SK-N-SH (cell line): ENCODE data around the gene SV2B. TPM values are rescaled to one million over a fixed set of nuclear protein-coding genes. Genes with fewer than 3 reads are reported as not detected.

Experiments used
- CTCF ChIA-PET: fragments of 300-600, 350-600 bp; formaldehyde crosslinking; extraction: SDS; loops from one replicate; lab custom pipeline; 2021; lab: Yijun Ruan, JAX
- POLR2A ChIA-PET: fragments of 350-600 bp; sonication (Branson Sonifier 250); formaldehyde crosslinking; extraction: SDS; loops from one replicate; lab custom pipeline; 2020; ENCODE audit warnings: antibody characterized with exemption, inconsistent platforms; lab: Yijun Ruan, JAX
- DNase-seq: peaks from one replicate; pipeline ENCODE4 v3.0.0; 2012
- H2AFZ ChIP-seq: fragments of 200-600 bp; sonication (generic); 2 replicates; pipeline ENCODE4 v1.8.1; 2016; ENCODE audit warnings: antibody characterized with exemption, mild to moderate bottlenecking, low read depth
- H3F3A ChIP-seq: fragments of 200-600 bp; sonication (generic); replicated peaks from 2 replicates; pipeline ENCODE3; 2016; ENCODE audit warnings: antibody characterized with exemption, mild to moderate bottlenecking; ENCODE audit not compliant: insufficient read depth
- H3K27ac ChIP-seq, 2 experiments: fragments of 200-500 bp in 1 of 2; fragments of 200-600 bp in 1 of 2; sonication (Bioruptor generic) in 1 of 2; sonication (generic), shearing (Covaris generic) in 1 of 2; 2 replicates each; pipeline versions ENCODE4 v1.5.1 to v1.6.1; 2014 to 2016; ENCODE audit warnings: low read depth in 2 of 2, inconsistent platforms in 1 of 2, low read length in 1 of 2, mild to moderate bottlenecking in 1 of 2, mixed read lengths in 1 of 2
- H3K27me3 ChIP-seq: fragments of 200-600 bp; sonication (generic), shearing (Covaris generic); 2 replicates; pipeline ENCODE4 v1.6.1; 2016; ENCODE audit warnings: mixed run types; ENCODE audit not compliant: insufficient read depth
- H3K36me3 ChIP-seq, 2 experiments: fragments of 200-500 bp in 1 of 2; fragments of 200-600 bp in 1 of 2; sonication (Bioruptor generic) in 1 of 2; sonication (generic) in 1 of 2; replicated peaks in 1 of 2; 2 replicates each; pipeline versions ENCODE3 to v1.5.1; 2014 to 2016; ENCODE audit warnings: low read length in 1 of 2, mild to moderate bottlenecking in 1 of 2; ENCODE audit not compliant: insufficient read depth in 2 of 2, control insufficient read depth in 1 of 2
- H3K4me1 ChIP-seq, 2 experiments: fragments of 200-500 bp in 1 of 2; fragments of 200-600 bp in 1 of 2; sonication (Bioruptor generic) in 1 of 2; sonication (generic), shearing (Covaris generic) in 1 of 2; 2 replicates each; pipeline versions ENCODE4 v1.5.1 to v1.6.1; 2014 to 2016; ENCODE audit warnings: low read depth in 1 of 2, low read length in 1 of 2, mixed run types in 1 of 2; ENCODE audit not compliant: insufficient read depth in 2 of 2, control insufficient read depth in 1 of 2
- H3K4me2 ChIP-seq: fragments of 200-600 bp; sonication (generic), shearing (Covaris generic); 2 replicates; pipeline ENCODE4 v1.6.1; 2017; ENCODE audit warnings: mixed run types
- H3K4me3 ChIP-seq, 2 experiments: fragments of 200-500 bp in 1 of 2; fragments of 200-600 bp in 1 of 2; sonication (Bioruptor generic) in 1 of 2; sonication (generic), shearing (Covaris generic) in 1 of 2; 2 replicates each; pipeline versions ENCODE4 v1.5.1 to v1.8.1; 2014 to 2016; ENCODE audit warnings: low read depth in 2 of 2, inconsistent platforms in 1 of 2, low read length in 1 of 2, mild to moderate bottlenecking in 1 of 2, mixed read lengths in 1 of 2, moderate library complexity in 1 of 2
- H3K79me2 ChIP-seq: fragments of 200-600 bp; sonication (generic); 2 replicates; pipeline ENCODE4 v1.8.1; 2017; ENCODE audit warnings: mild to moderate bottlenecking; ENCODE audit not compliant: insufficient read depth
- H3K9ac ChIP-seq: fragments of 200-600 bp; sonication (generic); 2 replicates; pipeline ENCODE4 v1.6.1; 2017; ENCODE audit warnings: mixed run types
- H3K9me2 ChIP-seq: fragments of 200-600 bp; sonication (generic); 2 replicates; pipeline ENCODE4 v1.6.1; 2017; ENCODE audit warnings: mixed run types
- H3K9me3 ChIP-seq: fragments of 200-600 bp; sonication (generic); 2 replicates; pipeline ENCODE4 v1.6.1; 2017; ENCODE audit warnings: mixed run types, mild to moderate bottlenecking, moderate library complexity
- H4K20me1 ChIP-seq: fragments of 200-600 bp; sonication (generic); 2 replicates; pipeline ENCODE4 v1.6.1; 2017; ENCODE audit warnings: mild to moderate bottlenecking, mixed run types; ENCODE audit not compliant: insufficient read depth
- CTCF ChIP-seq: fragments of 200-600 bp; sonication (generic); IDR thresholded peaks from 2 replicates; pipeline ENCODE4 v1.6.1; 2017; ENCODE audit warnings: antibody characterized with exemption, mild to moderate bottlenecking, moderate library complexity
- ELF1 ChIP-seq: IDR thresholded peaks from 2 replicates; pipeline ENCODE4 v1.4.0; 2012
- EP300 ChIP-seq, 2 experiments: IDR thresholded peaks; 2 replicates each; pipeline versions ENCODE4 v1.4.0 to v1.6.1; 2012; ENCODE audit warnings: borderline replicate concordance in 1 of 2, low read depth in 1 of 2, low read length in 1 of 2
- FOSL2 ChIP-seq: IDR thresholded peaks from 2 replicates; pipeline ENCODE4 v1.4.0; 2012; ENCODE audit warnings: low read depth, mild to moderate bottlenecking, moderate library complexity, borderline replicate concordance
- FOXJ3 ChIP-seq: sonication (generic); formaldehyde crosslinking; IDR thresholded peaks from 2 replicates; pipeline ENCODE4 v1.5.1; 2020; ENCODE audit warnings: mild to moderate bottlenecking, missing genetic modification reagents
- JUND ChIP-seq: IDR thresholded peaks from 2 replicates; pipeline ENCODE4 v1.4.0; 2012
- MEF2A ChIP-seq: IDR thresholded peaks from 2 replicates; pipeline ENCODE4 v1.4.0; 2012; ENCODE audit warnings: low read depth, borderline replicate concordance
- MXI1 ChIP-seq: IDR thresholded peaks from 2 replicates; pipeline ENCODE4 v1.6.1; 2012; ENCODE audit warnings: mild to moderate bottlenecking, low read depth, low read length, improper control_type of control experiment
- NFIC ChIP-seq: IDR thresholded peaks from 2 replicates; pipeline ENCODE4 v1.4.0; 2012; ENCODE audit warnings: borderline replicate concordance
- POLR2AphosphoS5 ChIP-seq: IDR thresholded peaks from 2 replicates; pipeline ENCODE4 v1.6.1; 2012; ENCODE audit warnings: low read depth, low read length
- RCOR1 ChIP-seq: fragments of 150-350 bp; IDR thresholded peaks from 2 replicates; pipeline ENCODE4 v1.6.1; 2017; ENCODE audit warnings: antibody characterized with exemption, low read length
- RFX5 ChIP-seq: IDR thresholded peaks from 2 replicates; pipeline ENCODE4 v1.6.1; 2012; ENCODE audit warnings: mild to moderate bottlenecking, improper control_type of control experiment, low read length
- SMC3 ChIP-seq: IDR thresholded peaks from 2 replicates; pipeline ENCODE4 v1.6.1; 2012; ENCODE audit warnings: low read depth, low read length, improper control_type of control experiment
- TEAD4 ChIP-seq: IDR thresholded peaks from 2 replicates; pipeline ENCODE4 v1.4.0; 2012; ENCODE audit warnings: mild to moderate bottlenecking, borderline replicate concordance; ENCODE audit not compliant: insufficient read depth
- USF1 ChIP-seq: IDR thresholded peaks from 2 replicates; pipeline ENCODE4 v1.4.0; 2012; ENCODE audit warnings: low read depth, borderline replicate concordance
- USF2 ChIP-seq: fragments of 150-350 bp; IDR thresholded peaks from 2 replicates; pipeline ENCODE4 v1.6.1; 2017; ENCODE audit warnings: antibody characterized with exemption, low read length, low read depth, borderline replicate concordance
- YY1 ChIP-seq: IDR thresholded peaks from 2 replicates; pipeline ENCODE4 v1.4.0; 2012; ENCODE audit warnings: low read depth, mild to moderate bottlenecking
- WGBS: methylation state at CpG from one replicate; pipeline ENCODE4 v1.1.6; 2017; ENCODE audit warnings: low lambda C conversion rate; 5-methylcytosine and 5-hydroxymethylcytosine counted together
- polyA plus RNA-seq, 3 experiments: library from polyadenylated mRNA; depleted of rRNA; stranded (reverse); fragments of >200 nt; gene quantifications; 2 replicates each; pipeline ENCODE4 v1.2.3, GENCODE V29; 2012

The SV2B gene
- polyA plus RNA-seq, 1 of the 3 experiments (the other 2 are of a cell fraction) = not detected

GRCh38 chr15:91192690-91193377 is 92.8 kb downstream of the SV2B start:
- Histone ChIP-seq H3K79me2 (no peaks in the 10 kb centered on the region), H3K4me3 (no peak overlapping the region), H3K9ac (no peak overlapping the region), H3F3A (no peaks in the 10 kb centered on the region), H3K27ac (no peak overlapping the region), H3K4me2 (no peak overlapping the region), H3K4me1 (peaks cover 0 to 3% of the 10 kb centered on the region in 2 experiments; a peak in 1 of 4 replicates), H3K36me3 (no peaks in the 10 kb centered on the region), H3K9me2 (no peaks in the 10 kb centered on the region), H4K20me1 (no peaks in the 10 kb centered on the region), H2AFZ (no peak overlapping the region), H3K9me3 (no peaks in the 10 kb centered on the region), H3K27me3 (no peaks in the 10 kb centered on the region)
- TF ChIP-seq EP300 (IDR thresholded peaks at IDR 0.05; ENCODE audit: borderline replicate concordance in 1 of 2, low read depth in 1 of 2, low read length in 1 of 2) (no peak), YY1 (no peak), FOXJ3 (CRISPR knock-in tag) (no peak), MEF2A (no peak), ELF1 (no peak), USF1 (no peak), SMC3 (no peak), RCOR1 (no peak), CTCF (no peak), JUND (no peak), FOSL2 (no peak), RFX5 (no peak), POLR2AphosphoS5 (no peak), USF2 (no peak), MXI1 (no peak), TEAD4 (no peak), NFIC (no peak)
- ChIA-PET CTCF (no interaction called here), POLR2A (no interaction called here)
- 23% methylated on average over 11 of the region's 11 CpGs for WGBS
- DNase-seq = no peak
